OCI-M2 (cell line): ENCODE measurements around the gene NME5.

Source experiments
- DNase-seq: peaks from one replicate; lab custom pipeline; 2025; ENCODE audit not compliant: unreplicated experiment; lab: John Stamatoyannopoulos, UW

NME5 gene

GRCh38 chr5:138139781-138140090 lies 508 bp upstream of the NME5 start:
- no peak for DNase-seq

- no peak for DNase-seq
Observed at GRCh38 chr5:138132543-138132942, 6.7 kb downstream of the NME5 start.

GRCh38 chr5:138129347-138129746 lies 9.9 kb downstream of the NME5 start:
- DNase-seq: no peak

GRCh38 chr5:138128334-138128733 lies 10.9 kb downstream of the NME5 start:
- DNase-seq: no peak

DNA sequence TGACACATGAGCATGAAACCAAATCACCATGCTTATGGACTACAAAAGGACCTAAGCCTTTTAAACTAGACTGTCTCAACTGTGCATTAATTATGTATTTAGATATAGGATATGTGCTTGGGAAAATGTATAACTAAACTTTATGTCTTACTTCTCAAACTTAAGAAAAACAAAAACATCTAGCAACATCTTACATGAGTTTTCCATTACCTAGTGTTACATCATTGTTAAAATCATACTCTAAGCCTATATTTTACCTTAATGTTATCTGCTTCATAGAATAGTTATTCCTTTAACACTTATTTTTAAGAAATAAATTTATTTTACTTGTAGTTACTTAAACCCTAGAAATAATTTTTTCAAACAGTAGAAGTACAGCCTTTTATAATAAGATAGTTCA lies 24.0 kb downstream of the NME5 start:
- DNase-seq: no peak

GRCh38 chr5:138111937-138112336 lies 27.3 kb downstream of the NME5 start:
- no peak for DNase-seq

- DNase-seq: no peak
Observed at GRCh38 chr5:138111181-138111580, 28.0 kb downstream of the NME5 start.

GRCh38 chr5:138110266-138110963 lies 28.8 kb downstream of the NME5 start:
- no peak for DNase-seq

- DNase-seq: no peak
Observed at GRCh38 chr5:138109463-138110265, 29.6 kb downstream of the NME5 start.

DNA sequence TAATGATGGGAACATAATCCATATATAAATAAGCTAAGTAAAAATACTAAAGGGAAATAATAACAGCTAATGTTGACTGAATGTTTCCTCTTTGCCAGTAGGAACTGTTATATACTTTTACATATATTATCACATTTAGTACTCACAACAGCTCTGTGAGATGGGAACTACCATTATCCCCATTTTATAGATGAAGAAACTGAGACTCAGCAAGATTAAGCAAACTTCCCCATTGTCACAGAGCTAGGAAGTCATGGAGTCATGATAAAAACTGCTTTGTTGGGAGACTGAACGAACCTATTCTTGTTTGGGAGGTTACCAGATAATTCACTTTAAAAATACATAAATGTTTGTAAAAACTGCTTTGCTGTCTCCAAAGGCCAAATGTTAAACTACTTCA lies 32.0 kb downstream of the NME5 start:
- DNase-seq: no peak

DNA sequence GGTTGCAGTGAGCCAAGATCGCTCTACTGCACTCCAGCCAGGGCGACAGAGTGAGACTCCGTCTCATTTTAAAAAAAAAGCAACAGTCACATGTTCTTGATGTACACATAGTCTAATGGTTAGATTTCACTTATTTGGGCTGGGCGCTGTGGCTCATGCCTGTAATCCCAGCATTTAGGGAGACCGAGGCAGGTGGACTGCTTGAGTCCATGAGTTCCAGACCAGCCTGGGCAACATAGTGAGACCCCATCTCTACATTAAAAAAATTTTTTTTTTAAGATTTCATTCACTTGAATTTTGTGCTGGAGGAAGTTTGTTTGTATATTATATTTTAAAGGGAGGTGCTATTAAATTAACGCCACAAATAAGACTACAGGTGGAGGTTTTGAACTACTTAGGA lies 33.5 kb downstream of the NME5 start:
- DNase-seq: no peak

DNA sequence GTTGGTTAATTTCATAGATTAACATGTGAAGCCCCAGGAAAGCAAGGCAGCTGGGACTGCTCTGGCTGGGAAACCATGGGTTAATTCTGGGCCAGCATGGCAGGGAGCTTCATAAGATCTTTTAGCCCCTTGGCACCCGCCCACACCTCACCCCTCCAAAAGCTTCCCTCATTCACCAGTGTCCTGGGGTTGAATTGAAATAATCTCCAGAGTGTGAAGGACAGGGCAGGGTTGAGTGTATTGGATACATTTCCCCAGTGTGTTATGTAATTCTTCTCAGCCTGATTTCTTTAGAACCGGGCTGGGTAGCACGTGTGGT lies 36.0 kb downstream of the NME5 start:
- DNase-seq: no peak

GRCh38 chr5:138102454-138103318 lies 36.5 kb downstream of the NME5 start:
- DNase-seq: no peak

GRCh38 chr5:138096997-138097828 lies 42.0 kb downstream of the NME5 start:
- DNase-seq: no peak

DNA sequence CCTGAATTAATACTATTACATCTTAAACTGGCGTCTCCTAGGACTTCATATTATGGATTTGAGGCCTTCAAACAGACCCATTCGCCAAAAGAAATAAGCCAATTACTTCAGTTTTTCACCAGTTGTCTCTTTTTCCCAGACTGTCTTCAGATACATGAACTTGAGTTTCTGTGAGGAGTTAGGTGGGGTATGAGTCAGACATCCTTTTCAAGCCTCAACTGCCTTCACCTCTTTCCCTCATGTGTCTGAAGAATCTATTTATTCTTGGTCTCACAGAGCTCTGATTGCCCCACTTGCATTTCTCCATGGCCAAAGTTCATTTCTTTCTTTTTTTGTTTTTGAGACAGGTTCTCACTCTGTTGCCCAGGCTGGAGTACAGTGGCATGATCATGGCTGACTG lies 42.9 kb downstream of the NME5 start:
- DNase-seq: no peak

GRCh38 chr5:138095100-138095907 lies 43.9 kb downstream of the NME5 start:
- no peak for DNase-seq

DNA sequence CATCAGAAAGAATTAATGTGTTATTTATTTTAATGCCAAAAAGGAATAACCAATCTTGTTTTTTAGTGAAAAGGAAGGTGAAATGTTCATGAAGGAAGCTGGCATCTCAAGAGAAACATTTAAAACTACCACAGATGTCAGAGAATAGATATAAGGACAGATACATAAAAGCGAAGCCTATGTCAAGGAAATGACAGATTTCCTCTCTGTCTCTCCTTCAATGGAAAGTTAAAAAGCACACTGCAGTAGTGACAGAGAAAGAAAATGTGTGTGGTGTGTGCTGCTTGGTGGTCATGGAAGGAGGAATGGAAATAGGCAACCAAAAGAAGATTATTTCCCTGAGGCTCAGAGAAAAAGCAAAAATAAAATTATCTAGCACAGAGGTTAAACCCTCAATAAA lies 46.2 kb downstream of the NME5 start:
- no peak for DNase-seq

DNA sequence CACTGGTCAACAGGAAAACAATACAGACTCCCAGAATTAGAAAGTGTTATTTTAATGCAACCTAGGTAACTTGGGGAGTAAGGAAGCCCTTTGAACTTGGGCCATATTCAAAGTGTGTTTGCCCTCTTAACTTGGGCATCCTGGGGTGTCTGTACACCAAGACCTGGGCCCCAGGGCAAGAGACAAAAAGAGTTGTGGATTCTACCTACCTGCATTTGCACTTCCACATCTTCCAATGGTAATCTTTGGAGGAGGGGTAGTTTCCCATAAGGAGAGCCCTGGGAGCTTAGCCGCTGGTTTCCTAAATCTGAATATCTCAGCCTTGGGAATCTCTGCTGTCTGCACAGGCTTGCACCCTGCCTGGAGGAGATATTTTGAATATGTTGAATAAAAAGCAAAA lies 46.9 kb downstream of the NME5 start:
- DNase-seq: no peak

DNA sequence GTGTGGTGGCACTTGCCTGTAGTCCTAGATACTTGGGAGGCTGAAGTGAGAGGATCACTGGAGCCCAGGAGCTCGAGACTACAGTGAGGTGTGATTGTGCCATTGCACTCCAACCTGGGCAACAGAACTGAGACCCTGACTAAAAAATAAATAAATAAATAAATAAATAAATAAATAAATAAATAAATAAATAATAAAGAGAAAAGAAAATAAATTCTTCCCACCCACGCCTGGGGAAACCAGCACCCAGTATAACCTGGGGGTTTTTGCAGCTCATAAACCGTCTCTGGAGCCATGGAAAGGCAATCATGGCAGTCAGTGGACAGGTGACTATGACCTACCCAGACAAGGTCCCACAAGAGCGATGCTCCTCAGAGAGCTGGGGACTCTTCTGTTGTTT lies 47.5 kb downstream of the NME5 start:
- no peak for DNase-seq

DNA sequence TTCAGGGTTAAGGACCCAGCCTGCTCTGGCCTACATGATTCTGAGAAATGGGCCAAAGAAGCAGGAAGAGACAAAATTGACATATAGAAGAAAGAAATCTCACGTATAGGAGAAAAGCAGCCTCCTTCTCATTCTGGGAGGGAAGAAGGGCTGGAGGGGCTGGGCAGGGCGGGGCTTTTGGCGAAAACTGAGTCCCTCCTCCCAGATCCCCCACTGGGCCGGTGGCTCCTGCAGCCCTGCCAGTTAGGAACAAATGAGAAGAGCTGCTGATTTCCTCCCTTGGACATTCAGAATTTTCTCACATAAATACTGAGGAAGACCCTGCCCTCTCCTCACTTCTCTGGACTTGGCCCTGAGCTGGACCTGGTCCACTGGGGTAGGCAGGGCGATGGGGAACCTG lies 55.5 kb downstream of the NME5 start, which contains the start of gene WNT8A:
Gene WNT8A (plus strand): TSS at position 332 of the 400 bp plus-strand sequence. CDS start 95 bp downstream, outside the sequence.
- DNase-seq: no peak
